Activated CD4-positive, alpha-beta T cell treated with anti-CD3 and anti-CD28 coated beads, Interleukin-2, amount 50 U/mL, for 16 hours (primary cell): ENCODE results near the gene IFI44L.

Source experiments
- DNase-seq: peaks from one replicate; pipeline ENCODE4 v3.0.0-alpha.2; 2020

The IFI44L gene

GRCh38 chr1:78619803-78620579, at the start of gene IFI44L:
Gene IFI44L, plus strand, starts transcription at chr1:78620448. Its CDS starts 7,468 bp downstream, at chr1:78627916.
- DNase-seq: peak; percentile 51

DNA sequence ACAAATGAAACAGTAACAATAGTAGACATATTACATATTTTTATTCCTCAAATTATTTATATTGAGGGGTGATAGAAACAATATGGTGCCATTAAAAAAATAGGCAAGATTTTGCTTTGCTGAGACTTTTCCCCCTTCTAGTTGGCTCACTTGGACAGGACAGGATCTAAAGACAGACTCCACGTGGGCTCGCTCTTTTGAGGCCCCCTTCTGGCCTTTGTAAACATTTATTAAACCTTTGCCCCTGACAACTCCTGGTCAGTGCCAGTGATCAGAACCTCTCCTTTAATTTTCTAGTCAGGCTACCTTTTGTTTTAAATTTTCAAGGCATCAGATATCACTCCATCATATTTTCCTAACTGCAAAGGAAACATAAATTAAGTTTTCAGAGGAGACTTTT, 49.7 kb upstream of the IFI44L start:
- no peak for DNase-seq

DNA sequence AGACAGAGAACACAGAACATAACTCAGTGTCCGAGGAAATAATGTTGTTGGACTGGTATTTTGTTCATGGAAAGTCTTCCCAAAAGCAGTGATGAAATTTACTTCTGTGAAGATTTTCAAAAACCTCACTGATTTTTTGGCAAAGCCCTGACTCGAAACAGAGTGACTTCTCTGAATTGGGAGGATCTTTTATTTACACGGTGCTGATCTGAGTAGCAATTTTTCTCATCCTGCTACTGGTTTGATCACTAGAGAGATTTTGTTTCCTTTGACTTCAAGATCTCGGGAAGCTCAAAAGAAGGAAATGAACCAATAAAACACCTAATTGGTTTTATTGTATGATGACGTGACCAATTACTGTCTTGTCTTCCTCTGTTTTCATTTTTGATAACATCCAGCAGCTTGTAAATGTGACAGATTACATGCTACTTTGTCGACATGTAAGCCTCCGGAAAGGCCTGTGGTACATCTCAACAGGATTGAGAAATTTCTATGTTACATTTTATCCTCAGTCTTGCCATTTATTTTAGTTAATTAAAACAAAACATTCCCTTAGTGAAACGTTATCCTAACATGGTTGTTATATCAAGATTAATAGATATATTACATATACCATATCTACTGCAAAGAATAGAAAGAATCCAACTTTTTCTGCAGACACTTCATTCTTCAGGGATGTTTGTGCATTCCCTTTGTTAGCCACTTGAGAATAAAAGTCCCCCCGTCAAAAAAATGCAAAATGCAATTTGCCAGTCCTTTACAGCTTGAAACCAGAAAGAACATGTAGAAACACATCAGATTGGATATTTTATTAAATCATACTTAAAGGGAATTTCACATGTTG, 42.8 kb upstream of the IFI44L start:
- no peak for DNase-seq

DNA sequence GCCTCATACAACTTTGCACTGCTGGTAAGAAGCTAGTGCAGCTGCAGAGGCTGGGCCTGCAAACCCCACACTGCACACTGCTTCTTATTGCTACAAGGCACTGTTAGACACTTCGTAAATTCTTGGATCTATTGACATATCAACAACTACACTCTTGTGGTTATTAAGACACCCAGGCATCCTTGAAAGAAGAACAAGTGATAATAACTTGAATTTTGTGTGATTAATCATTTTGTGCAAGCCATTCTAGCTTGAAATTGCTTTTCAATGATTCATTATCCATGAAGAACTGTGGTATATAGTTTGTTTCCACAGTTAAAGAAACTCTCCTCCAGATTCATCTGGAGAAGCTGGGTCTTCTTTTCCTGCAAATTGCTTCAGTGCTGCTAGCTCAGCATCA, 33.7 kb upstream of the IFI44L start:
- no peak for DNase-seq

- DNase-seq: no peak
These were observed 33.0 kb upstream of the IFI44L start for GRCh38 chr1:78587211-78587610.

GRCh38 chr1:78591971-78592370, 28.3 kb upstream of the IFI44L start:
- no peak for DNase-seq

DNA sequence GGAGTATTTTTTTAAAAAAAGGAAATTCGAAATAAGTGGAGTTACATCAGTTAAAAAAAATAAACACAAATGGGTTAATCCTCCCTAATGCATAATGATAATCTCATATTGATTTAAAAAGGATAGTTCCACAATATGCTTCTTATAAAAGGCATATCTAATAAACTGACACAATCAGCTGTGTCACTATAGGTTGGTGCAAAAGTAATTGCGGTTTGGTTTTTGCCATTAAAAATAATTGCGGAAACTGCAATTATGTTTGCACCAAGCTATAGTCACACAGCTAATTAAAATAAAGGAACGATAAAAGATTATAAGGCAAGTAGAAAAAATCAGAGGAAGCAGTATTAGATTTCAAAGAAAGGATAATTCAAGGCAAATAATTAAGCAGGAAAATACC, 21.0 kb upstream of the IFI44L start:
- DNase-seq: no peak

DNA sequence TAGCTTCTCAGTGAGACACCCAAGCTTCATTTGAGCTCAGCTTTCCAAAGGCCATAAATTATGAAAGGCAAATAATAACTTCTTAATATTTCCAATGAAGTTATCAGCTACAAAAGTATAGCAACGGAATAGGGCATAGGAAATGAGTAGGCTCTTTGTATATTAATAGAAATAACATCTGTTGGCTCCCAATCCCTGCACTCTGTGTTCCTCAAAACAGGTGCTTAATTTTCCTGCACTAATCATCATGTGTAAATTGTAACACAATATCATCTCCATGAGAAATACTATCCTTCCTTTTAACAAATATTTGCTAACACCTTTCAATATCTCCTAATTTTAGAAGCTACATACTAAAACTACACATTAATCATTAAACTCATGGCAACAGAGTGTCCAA, 19.2 kb upstream of the IFI44L start:
- no peak for DNase-seq

DNA sequence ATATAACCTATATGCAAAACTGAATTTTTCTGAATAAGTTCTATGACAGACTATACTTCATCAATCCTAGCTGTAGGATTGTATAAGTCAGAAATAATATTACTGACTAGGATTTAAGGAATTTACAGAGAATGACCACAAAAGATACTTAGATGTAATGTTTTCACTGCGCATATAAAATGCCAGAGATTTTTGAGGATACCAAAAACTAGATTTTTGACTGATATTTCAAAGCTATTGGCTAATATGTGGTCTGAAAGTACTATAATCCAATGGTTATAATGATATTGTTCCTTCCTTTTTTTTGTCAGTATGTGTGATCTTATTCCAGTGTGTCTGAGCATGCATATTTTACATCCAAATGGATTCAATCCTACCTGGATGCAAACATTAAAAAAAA, 17.0 kb upstream of the IFI44L start:
- no peak for DNase-seq

DNA sequence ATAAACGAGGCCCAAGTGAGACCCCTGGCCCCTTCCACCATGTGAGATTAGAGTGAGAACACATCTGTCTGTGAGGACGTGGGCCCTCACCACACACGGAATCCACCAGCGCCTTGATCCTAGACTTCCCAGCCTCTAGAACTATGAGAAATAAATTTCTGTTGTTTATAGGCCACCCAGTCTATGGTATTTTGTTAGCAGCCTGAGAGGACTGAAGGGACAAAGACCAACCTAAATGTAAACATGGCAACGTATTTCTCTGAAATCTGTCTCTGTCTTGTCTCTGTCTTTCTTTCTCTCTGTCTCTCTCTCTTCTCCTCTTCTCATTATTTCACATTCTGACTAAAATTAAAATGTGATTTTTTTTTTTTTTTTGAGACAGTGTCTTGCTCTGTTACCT, 15.6 kb upstream of the IFI44L start:
- no peak for DNase-seq

GRCh38 chr1:78606274-78606673, 14.0 kb upstream of the IFI44L start:
- DNase-seq: no peak

DNA sequence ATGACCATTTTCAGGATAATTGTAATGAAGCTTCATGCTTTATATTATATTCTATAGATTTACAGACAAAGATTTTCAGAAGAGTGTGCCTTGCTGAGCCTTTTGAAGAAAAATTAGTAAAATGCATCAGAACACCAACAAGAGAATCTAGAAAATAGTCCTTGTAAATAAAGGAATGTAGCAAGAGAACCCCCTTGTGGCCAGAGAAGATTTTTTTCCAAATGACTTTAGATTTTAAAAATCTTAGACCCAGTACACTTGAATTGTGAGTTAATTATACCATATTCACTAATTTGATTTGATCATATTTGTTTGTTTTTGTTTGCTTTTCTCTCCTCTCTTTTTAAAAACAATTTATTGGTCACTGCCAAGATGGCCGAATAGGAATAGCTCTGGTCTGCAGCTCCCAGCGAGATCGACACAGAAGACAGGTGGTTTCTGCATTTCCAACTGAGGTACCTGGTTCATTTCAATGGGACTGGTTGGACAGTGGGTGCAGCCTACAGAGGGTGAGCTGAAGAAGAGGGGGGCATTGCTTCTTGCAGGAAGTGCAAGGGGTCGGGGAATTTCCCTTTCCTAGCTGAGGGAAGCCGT, 12.8 kb upstream of the IFI44L start:
- DNase-seq: no peak

DNA sequence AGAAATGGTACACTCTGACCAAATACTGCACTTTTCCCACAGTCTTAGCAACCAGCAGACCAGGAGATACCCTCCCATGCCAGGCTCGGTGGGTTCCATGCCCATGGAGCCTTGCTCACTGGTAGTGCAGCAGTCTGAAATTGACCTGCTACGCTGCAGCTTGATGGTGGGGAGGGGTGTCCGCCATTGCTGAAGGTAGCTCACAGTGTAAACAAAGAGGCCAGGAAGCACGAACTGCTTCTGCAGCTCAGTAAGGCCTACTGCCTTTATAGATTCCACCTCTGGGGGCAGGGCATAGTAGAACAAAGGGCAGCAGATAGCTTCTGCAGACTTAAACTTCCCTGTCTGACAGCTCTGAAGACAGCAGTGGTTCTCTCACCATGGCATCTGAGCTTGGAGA, 12.3 kb upstream of the IFI44L start:
- no peak for DNase-seq

DNA sequence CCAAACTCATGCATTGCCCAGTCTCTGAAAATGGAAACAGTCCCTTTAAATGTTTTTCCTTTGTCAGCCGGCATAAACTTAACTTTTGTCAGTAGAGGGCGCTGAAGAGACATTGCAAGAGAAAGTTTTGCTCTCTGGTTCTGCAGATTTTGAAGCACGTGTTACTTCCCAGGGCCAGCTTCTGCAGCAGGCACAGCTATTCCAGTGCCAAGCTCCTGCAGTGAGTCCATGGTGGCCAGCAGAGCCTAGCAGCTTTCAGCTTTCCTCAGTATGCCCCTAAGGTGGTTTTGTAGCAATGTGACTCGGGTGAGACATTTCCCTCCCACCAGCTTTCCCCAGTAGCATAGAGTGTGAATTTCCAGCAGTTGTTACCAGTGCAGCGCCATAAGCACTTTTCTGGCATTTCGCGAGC, 2.6 kb upstream of the IFI44L start:
- DNase-seq: peak; percentile 78

- no peak for DNase-seq
These were observed 1.2 kb upstream of the IFI44L start for GRCh38 chr1:78619032-78619431.

DNA sequence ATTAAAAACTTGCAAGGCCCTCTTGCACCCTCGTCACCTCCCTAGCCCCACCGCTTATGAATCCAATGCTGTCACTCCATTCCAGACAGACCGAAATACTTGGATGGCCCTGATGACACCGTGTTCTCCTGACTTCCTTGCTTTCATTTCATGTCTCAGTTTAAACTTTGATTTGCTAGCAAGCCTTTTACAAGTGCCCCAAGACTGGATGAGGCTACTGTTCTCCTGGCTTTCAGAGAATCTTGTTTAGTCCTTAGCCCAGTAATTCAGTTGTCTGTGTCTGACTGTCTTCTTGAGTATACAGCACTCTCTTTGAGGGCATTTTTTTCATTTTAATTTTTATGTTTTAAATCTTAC, 824 bp upstream of the IFI44L start:
- no peak for DNase-seq

GRCh38 chr1:78620666-78621065, 418 bp downstream of the IFI44L start:
- no peak for DNase-seq

DNA sequence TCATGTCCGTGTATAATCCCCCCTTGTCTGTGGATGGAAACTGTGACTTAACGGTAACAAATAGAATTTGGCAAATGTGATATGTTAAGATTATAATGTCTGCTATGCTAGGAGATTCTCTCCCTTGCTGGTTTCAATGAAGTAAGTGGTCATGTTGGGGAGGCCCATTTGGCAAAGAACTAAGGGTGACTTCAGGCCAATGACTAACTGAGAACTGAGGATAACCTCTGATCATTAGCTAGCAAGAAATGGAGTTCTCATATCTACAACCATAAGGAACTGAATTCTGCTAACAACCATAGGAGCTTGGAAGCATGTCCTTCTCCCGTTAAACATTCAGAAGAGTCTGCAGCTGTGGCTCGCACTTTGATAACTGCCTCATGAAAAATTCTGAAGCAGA, 2.3 kb downstream of the IFI44L start:
- DNase-seq: no peak

DNA sequence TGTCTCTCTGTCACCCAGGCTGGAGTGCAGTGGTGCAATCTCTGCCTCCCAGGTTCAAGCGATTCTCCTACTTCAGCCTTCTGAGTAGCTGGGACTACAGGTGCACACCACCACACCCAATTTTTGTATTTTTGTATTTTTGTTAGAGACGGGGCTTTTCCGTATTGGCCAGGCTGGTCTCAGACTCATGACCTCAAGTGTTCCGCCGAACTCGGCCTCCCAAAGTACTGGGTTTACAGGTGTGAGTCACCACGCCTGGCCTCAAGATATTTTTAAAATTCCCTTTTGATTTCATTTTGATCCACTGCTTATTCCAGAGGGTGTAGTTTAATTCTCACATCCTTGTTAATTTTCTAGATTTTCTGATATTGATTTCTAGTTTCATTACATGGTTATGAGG, 3.8 kb downstream of the IFI44L start:
- no peak for DNase-seq

GRCh38 chr1:78627321-78627720, 7.1 kb downstream of the IFI44L start:
- no peak for DNase-seq

DNA sequence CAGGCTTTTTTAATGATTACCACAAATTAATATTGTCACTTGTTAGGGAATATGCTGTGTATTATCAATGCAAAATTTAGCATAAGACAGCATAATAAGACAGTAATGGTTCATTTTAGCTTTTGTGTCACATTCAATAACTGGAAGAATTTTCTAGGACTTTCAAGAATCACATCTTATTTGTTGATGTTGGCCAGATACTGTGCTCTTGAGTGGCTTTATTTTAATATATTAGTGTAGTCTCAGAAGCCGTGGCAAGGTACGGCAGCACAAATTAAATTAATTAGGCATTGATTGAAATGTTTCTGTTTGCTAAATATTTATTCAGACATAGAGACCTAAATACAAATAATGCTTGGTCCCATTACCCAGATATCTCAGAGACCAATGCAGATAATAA, 10.4 kb downstream of the IFI44L start:
- no peak for DNase-seq

DNA sequence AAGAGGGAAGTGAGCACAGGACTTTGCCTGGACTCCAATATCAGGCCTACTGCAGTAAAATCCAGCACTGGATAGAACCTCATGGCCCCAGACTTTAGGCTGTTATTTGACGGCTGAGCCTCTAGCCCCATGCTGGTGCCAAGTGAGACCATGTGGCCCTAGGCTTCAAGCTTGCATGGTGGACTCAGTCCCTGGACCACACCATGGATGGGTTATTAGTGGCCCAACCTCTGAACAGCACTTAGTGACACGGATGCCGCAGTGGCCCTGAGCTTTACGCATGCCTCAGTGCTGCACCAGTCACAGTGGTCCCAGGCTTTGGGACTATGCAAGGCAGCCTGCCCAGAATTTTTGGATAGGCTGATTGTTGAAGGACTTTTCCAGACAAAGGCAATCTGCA, 13.0 kb downstream of the IFI44L start:
- DNase-seq: no peak

DNA sequence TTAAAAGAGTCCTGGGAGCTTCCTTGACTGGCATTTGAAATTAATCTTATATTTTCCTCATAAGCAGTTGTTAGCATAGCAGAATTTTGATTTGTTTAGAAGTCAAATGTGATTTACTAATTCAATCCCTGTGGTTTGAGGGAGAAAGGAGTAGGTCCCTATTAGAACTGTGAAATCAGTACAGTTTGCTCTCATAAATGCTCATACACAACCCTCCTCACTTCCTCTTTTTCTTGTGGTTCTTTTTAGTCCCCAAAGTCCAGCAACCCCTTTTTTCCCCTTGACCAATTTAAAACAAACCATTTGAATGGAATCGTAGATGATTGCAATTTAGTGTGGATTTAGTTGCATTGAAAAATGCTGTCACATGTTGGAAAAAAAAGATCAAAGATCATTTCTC, 20.2 kb downstream of the IFI44L start:
- no peak for DNase-seq

GRCh38 chr1:78641558-78641957, 21.3 kb downstream of the IFI44L start:
- DNase-seq: no peak
